SU-DHL-6 (cell line): Measurements from ENCODE around the gene AGAP1.

Experiments
- EZH2phosphoT487 ChIP-seq: fragments of 200-600 bp; sonication (generic), shearing (Covaris generic); conservative IDR thresholded peaks from 2 replicates; pipeline ENCODE4 v1.6.1; 2018; ENCODE audit warnings: mild to moderate bottlenecking, antibody characterized with exemption, low read length, moderate library complexity, mixed read lengths
- TF ChIP-seq, protein P1 (sequence below): fragments of 200-600 bp; sonication (generic); IDR thresholded peaks from one replicate; pipeline ENCODE4 v1.5.1; 2017; ENCODE audit warnings: antibody characterized with exemption, mild to moderate bottlenecking, low read length, moderate library complexity; ENCODE audit not compliant: insufficient read depth, poor library complexity, severe bottlenecking

DNA sequence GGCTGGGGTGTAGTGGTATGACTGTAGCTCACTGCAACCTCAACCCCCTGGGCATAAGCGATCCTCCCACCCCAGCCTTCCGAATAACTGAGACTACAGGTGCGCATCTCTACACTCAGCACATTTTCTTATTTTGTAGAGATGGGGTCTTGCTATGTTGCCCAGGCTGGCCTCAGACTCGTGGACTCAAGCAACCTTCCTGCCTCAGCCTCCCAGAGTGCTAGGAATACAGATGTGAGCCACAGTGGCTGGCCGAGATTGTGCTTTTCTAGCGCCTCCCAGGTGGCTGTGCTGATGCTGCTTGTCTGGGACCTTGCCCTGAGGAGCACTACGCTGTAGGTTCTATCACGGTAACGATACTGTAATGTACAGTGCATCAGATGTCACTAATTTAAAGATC is 155.6 kb downstream of the AGAP1 start:
- TF ChIP-seq, protein P1, sequence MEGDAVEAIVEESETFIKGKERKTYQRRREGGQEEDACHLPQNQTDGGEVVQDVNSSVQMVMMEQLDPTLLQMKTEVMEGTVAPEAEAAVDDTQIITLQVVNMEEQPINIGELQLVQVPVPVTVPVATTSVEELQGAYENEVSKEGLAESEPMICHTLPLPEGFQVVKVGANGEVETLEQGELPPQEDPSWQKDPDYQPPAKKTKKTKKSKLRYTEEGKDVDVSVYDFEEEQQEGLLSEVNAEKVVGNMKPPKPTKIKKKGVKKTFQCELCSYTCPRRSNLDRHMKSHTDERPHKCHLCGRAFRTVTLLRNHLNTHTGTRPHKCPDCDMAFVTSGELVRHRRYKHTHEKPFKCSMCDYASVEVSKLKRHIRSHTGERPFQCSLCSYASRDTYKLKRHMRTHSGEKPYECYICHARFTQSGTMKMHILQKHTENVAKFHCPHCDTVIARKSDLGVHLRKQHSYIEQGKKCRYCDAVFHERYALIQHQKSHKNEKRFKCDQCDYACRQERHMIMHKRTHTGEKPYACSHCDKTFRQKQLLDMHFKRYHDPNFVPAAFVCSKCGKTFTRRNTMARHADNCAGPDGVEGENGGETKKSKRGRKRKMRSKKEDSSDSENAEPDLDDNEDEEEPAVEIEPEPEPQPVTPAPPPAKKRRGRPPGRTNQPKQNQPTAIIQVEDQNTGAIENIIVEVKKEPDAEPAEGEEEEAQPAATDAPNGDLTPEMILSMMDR, result no peak
- TF ChIP-seq EZH2phosphoT487, result no peak
